Central memory CD8-positive, alpha-beta T cell (primary cell): Measurements from ENCODE around the gene GNAS.

Source experiments
- ATAC-seq: fragments of 150-1000 bp; cut with Tn5 transposase; replicated peaks from 2 replicates; pipeline ENCODE4 v1.10.0; 2022; ENCODE audit warnings: mild to moderate bottlenecking, moderate FRiP score, moderate number of reproducible peaks; ENCODE audit not compliant: poor library complexity, severe bottlenecking; ENCODE audit errors: extremely low read depth
- DNase-seq, 2 donors: peaks; one replicate each; pipeline ENCODE4 v3.0.0; 2021; ENCODE audit warnings: low spot score in 2 of 2
- H3K27ac Mint-ChIP-seq: one replicate; pipeline ENCODE4 v1.8.0; 2022; ENCODE audit warnings: low read depth, mild to moderate bottlenecking, moderate library complexity, mixed read lengths
- H3K27me3 Mint-ChIP-seq: one replicate; pipeline ENCODE4 v1.8.0; 2022; ENCODE audit warnings: mixed read lengths
- H3K36me3 Mint-ChIP-seq: one replicate; pipeline ENCODE4 v1.8.0; 2022; ENCODE audit warnings: mild to moderate bottlenecking, moderate library complexity, mixed read lengths; ENCODE audit not compliant: insufficient read depth
- H3K4me1 Mint-ChIP-seq: one replicate; pipeline ENCODE4 v1.8.0; 2022; ENCODE audit warnings: mixed read lengths
- H3K4me3 Mint-ChIP-seq: one replicate; pipeline ENCODE4 v1.8.0; 2022; ENCODE audit warnings: mild to moderate bottlenecking, moderate library complexity, mixed read lengths
- H3K9me3 Mint-ChIP-seq: one replicate; pipeline ENCODE4 v1.8.0; 2022; ENCODE audit warnings: mixed read lengths

Gene GNAS

GRCh38 chr20:58852543-58853271 is at the start of gene GNAS:
Gene GNAS, plus strand, starts transcription at chr20:58852716.
- Mint-ChIP-seq H3K4me3 (peak within 1 kb of the TSS; percentile 86), H3K27me3 (peaks cover 80% of the 10 kb centered on the region), H3K9me3 (no peaks in the 10 kb centered on the region), H3K4me1 (peaks cover 39% of the 10 kb centered on the region), H3K36me3 (peaks cover 5% of the 10 kb centered on the region), H3K27ac (peak within 1 kb of the TSS; percentile 84)
- no peak for DNase-seq
- peak; percentile 38 for ATAC-seq

DNA sequence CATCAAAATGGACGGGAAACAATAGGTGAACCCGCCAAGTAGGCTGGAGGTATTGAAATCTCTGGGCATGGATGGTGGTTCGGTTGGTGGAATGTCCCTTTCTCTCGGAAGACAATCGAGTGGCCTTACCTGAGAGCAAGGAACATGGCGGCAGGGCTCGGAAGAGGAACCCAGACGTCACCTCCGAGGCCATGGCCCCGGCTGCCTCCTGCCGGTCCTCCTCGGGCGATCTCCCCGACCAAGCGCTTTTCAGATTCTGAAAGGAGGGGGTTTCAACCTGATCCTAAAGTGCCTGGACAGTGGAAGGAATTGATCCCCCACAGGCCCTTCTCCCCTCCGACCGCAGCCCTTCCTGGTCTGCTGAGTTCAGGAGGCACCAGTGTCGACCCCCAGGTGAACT is 49.0 kb upstream of the GNAS start:
- ATAC-seq (no peak), DNase-seq (no peak)
- peaks cover 86% of the 10 kb centered on the region for H3K27me3 Mint-ChIP-seq
- no peaks in the 10 kb centered on the region for H3K36me3 Mint-ChIP-seq
- no peak overlapping the region for H3K4me3 Mint-ChIP-seq
- no peak overlapping the region for H3K27ac Mint-ChIP-seq
- no peaks in the 10 kb centered on the region for H3K9me3 Mint-ChIP-seq
- H3K4me1 Mint-ChIP-seq, result no peaks in the 10 kb centered on the region

DNA sequence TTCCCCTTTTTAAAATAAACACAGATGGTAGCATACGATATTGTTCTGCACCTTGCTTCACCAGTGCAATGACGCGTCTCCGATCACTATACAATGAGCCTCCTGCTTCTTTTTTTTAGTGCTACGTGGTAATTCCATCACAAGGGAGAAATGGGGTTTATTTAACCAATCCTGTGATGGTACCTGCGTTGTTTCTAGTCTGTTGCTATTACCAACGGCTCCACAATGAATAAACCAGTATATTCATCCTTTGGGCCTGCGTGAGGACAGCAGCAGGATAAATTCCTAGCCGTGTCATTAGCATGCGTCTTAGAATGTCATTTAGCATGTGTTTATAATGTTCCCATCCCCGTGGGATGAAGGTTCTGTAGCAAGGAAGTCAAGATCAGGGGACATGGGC is 44.7 kb upstream of the GNAS start:
- H3K27ac Mint-ChIP-seq, result no peak overlapping the region
- ATAC-seq (no peak), DNase-seq (no peak)
- no peaks in the 10 kb centered on the region for H3K9me3 Mint-ChIP-seq
- no peaks in the 10 kb centered on the region for H3K36me3 Mint-ChIP-seq
- no peaks in the 10 kb centered on the region for H3K4me1 Mint-ChIP-seq
- H3K4me3 Mint-ChIP-seq, result no peak overlapping the region
- H3K27me3 Mint-ChIP-seq, result peaks cover 87% of the 10 kb centered on the region

DNA sequence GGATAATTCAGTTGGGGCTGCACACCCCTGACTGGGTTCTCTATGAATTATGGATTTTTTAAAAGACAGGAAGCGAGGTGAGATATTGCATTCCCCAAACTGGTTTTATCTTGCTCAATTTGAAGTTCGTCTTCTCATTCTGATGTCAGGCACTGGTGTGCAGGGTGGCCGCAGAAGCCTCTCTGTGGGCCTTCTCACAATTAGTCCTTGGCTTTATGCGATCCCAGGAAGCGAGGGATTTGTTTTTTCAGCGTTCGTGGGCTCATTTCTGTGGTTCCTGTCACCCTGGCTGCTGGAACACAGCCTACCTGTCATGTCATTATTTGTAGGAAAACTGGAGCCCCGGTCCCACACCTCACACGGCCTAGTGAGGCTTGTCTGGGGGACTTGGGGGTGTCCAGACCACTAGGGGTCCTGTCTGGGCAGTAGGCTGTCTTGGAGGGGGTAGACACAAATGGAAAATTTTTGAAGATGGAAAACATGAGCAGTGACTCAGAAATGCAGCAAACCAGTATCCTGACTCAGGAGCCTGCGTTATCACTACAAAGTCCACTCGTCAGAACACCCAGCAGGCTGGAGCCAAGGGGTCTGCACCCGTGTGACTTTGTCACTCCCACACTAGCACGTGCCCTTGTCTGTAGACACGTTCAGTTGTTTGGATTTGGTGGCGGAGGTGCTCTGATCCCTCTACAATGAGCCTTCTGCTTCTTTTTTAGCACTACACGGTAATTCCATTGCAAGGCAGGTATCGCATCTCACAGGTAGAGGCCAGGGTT is 44.1 kb upstream of the GNAS start:
- Mint-ChIP-seq H3K9me3 (no peaks in the 10 kb centered on the region), H3K4me3 (no peak overlapping the region), H3K27me3 (peaks cover 89% of the 10 kb centered on the region), H3K4me1 (no peaks in the 10 kb centered on the region), H3K27ac (no peak overlapping the region), H3K36me3 (no peaks in the 10 kb centered on the region)
- DNase-seq (no peak), ATAC-seq (no peak)

GRCh38 chr20:58810116-58810878 is 42.2 kb upstream of the GNAS start:
- Mint-ChIP-seq H3K27me3 (peaks cover 88% of the 10 kb centered on the region), H3K9me3 (no peaks in the 10 kb centered on the region), H3K36me3 (no peaks in the 10 kb centered on the region), H3K27ac (no peak overlapping the region), H3K4me1 (no peaks in the 10 kb centered on the region), H3K4me3 (no peak overlapping the region)
- DNase-seq, result no peak
- ATAC-seq, result peak; percentile 40

GRCh38 chr20:58810879-58811250 is 41.7 kb upstream of the GNAS start:
- DNase-seq (no peak), ATAC-seq (no peak)
- H3K27ac Mint-ChIP-seq, result no peak overlapping the region
- no peaks in the 10 kb centered on the region for H3K36me3 Mint-ChIP-seq
- peaks cover 87% of the 10 kb centered on the region for H3K27me3 Mint-ChIP-seq
- H3K4me3 Mint-ChIP-seq, result no peak overlapping the region
- no peaks in the 10 kb centered on the region for H3K9me3 Mint-ChIP-seq
- H3K4me1 Mint-ChIP-seq, result no peaks in the 10 kb centered on the region

DNA sequence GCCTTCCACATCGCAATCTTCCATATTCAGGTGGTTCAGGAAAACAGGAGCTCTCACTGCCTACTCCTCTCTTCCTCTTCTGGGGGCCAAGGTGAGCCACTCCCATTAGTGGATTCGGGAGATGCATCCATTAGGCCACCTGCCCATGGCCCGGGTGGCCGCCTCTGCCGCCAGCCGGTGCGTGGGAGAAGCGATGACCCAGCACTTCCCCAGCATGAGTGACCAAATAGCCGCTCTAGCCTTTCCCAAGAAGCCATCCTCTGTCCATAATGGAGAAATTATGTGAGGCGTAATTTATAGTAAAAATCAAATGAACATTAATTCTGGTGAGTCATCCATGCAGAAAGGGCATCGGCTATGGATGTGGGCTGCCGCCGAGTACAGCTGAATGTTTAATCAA is 41.2 kb upstream of the GNAS start:
- no peak for DNase-seq
- no peaks in the 10 kb centered on the region for H3K36me3 Mint-ChIP-seq
- peaks cover 85% of the 10 kb centered on the region for H3K27me3 Mint-ChIP-seq
- no peak overlapping the region for H3K27ac Mint-ChIP-seq
- no peaks in the 10 kb centered on the region for H3K4me1 Mint-ChIP-seq
- H3K4me3 Mint-ChIP-seq, result no peak overlapping the region
- no peaks in the 10 kb centered on the region for H3K9me3 Mint-ChIP-seq
- no peak for ATAC-seq

GRCh38 chr20:58813369-58813768 is 39.1 kb upstream of the GNAS start:
- no peak overlapping the region for H3K4me3 Mint-ChIP-seq
- no peak for ATAC-seq
- H3K36me3 Mint-ChIP-seq, result no peaks in the 10 kb centered on the region
- no peaks in the 10 kb centered on the region for H3K9me3 Mint-ChIP-seq
- H3K4me1 Mint-ChIP-seq, result no peaks in the 10 kb centered on the region
- no peak overlapping the region for H3K27ac Mint-ChIP-seq
- DNase-seq, result no peak
- peaks cover 79% of the 10 kb centered on the region for H3K27me3 Mint-ChIP-seq

GRCh38 chr20:58815448-58815847 is 37.1 kb upstream of the GNAS start:
- no peak overlapping the region for H3K27ac Mint-ChIP-seq

DNA sequence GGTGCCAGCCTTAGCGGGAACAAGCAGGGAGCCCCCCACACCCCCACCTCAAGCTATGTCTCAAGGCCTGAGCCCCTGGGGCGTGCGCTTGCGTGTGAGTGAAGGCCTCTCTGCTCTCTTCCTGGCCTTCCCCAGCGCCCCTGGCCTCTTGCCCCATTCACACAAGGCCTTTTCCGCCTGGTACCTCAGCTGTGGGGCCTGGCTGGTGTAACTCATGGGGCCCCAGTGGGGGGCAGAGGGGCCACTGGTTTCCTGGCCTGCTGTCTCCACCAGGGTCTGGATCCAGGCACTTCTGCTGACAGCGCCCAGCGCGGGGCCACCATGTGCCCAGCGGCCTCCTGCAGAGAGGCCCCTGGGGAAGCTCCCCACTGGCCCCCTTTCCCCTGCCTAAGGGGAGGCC is 36.5 kb upstream of the GNAS start:
- no peaks in the 10 kb centered on the region for H3K36me3 Mint-ChIP-seq
- no peak overlapping the region for H3K4me3 Mint-ChIP-seq
- no peaks in the 10 kb centered on the region for H3K4me1 Mint-ChIP-seq
- peaks cover 56% of the 10 kb centered on the region for H3K27me3 Mint-ChIP-seq
- H3K9me3 Mint-ChIP-seq, result no peaks in the 10 kb centered on the region
- no peak for ATAC-seq
- no peak overlapping the region for H3K27ac Mint-ChIP-seq
- DNase-seq, result no peak

More at GRCh38 chr20:58815448-58815847, 37.1 kb upstream of the GNAS start:
- H3K4me3 Mint-ChIP-seq, result no peak overlapping the region
- ATAC-seq (no peak), DNase-seq (no peak)
- H3K27me3 Mint-ChIP-seq, result peaks cover 63% of the 10 kb centered on the region
- no peaks in the 10 kb centered on the region for H3K4me1 Mint-ChIP-seq
- H3K36me3 Mint-ChIP-seq, result no peaks in the 10 kb centered on the region
- H3K9me3 Mint-ChIP-seq, result no peaks in the 10 kb centered on the region

DNA sequence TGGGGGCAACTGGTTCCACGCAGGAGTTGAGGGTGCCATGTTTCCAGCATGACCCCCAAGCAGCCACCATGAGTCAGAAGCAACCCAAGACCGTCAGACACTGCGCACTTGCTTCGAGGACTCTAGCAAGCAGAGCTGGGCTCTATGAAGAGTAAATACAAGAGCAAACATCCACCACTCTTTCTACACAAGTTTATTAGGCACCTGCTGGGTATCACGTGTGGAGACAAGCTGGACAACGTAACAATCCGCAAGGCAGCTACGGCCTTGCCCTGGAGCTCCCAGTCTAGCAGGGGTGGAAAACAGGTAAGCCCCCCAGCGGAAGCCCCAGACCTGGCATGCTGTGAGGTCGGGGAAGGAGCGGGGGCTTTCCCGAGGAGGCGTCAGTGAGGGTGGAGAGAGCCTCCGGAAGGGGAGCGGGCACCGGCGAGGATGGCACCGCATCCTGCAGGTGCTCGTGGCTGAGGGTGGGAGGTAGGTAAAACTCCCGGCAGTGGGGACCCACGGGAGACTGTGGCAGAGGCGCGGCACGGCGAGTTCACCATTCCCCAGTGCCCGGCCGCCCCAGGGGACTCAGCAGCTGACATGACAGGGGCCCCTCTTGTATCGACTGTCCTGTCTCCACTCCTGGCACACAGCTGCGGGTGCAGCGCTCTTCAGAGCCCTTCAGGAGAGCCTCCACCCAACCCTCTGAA is 35.4 kb upstream of the GNAS start:
- Mint-ChIP-seq H3K4me3 (no peak overlapping the region), H3K27me3 (peaks cover 46% of the 10 kb centered on the region), H3K4me1 (no peaks in the 10 kb centered on the region), H3K9me3 (no peaks in the 10 kb centered on the region), H3K36me3 (no peaks in the 10 kb centered on the region), H3K27ac (no peak overlapping the region)
- ATAC-seq (no peak), DNase-seq (no peak)

GRCh38 chr20:58817748-58818147 is 34.8 kb upstream of the GNAS start:
- Mint-ChIP-seq H3K27ac (no peak overlapping the region), H3K36me3 (no peaks in the 10 kb centered on the region), H3K9me3 (no peaks in the 10 kb centered on the region), H3K4me3 (no peak overlapping the region), H3K27me3 (peaks cover 41% of the 10 kb centered on the region), H3K4me1 (no peaks in the 10 kb centered on the region)
- no peak for ATAC-seq
- DNase-seq, result no peak
